Body of pancreas (tissue), 4 donors: ENCODE results near the gene TYW3.

ENCODE experiments used
- POLR2A ChIP-seq, 3 donors: fragments of 450-650 bp; IDR thresholded peaks; one replicate each; pipeline ENCODE4 v1.6.1; 2016; ENCODE audit warnings: antibody characterized with exemption in 3 of 3, mild to moderate bottlenecking in 2 of 3
- TF ChIP-seq, protein P1 (sequence below), 7 experiments: fragments of 450-650 bp in 4 of 7; fragments of 200-600 bp in 3 of 7; sonication (generic) in 3 of 7; IDR thresholded peaks; one replicate each; pipeline ENCODE4 v1.5.1; 2016 to 2019; ENCODE audit warnings: antibody characterized with exemption in 7 of 7

GRCh38 chr1:74690909-74691308 lies 42.0 kb upstream of the TYW3 start:
- no peak for TF ChIP-seq POLR2A (IDR thresholded peaks at IDR 0.05)
- TF ChIP-seq, protein P1, sequence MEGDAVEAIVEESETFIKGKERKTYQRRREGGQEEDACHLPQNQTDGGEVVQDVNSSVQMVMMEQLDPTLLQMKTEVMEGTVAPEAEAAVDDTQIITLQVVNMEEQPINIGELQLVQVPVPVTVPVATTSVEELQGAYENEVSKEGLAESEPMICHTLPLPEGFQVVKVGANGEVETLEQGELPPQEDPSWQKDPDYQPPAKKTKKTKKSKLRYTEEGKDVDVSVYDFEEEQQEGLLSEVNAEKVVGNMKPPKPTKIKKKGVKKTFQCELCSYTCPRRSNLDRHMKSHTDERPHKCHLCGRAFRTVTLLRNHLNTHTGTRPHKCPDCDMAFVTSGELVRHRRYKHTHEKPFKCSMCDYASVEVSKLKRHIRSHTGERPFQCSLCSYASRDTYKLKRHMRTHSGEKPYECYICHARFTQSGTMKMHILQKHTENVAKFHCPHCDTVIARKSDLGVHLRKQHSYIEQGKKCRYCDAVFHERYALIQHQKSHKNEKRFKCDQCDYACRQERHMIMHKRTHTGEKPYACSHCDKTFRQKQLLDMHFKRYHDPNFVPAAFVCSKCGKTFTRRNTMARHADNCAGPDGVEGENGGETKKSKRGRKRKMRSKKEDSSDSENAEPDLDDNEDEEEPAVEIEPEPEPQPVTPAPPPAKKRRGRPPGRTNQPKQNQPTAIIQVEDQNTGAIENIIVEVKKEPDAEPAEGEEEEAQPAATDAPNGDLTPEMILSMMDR (IDR thresholded peaks at IDR 0.05) = no peak
